ENCODE measurements around the gene DUSP23.

The DUSP23 gene

GRCh38 chr1:159815926-159816325 is 35.2 kb downstream of the DUSP23 start:
- no peaks in the 10 kb centered on the region for H3K36me3 ChIP-seq (ENCODE audit: low read length)

GRCh38 chr1:159817276-159818041 is 36.7 kb downstream of the DUSP23 start:
- H4K20me1 ChIP-seq (ENCODE audit: low read depth, low read length) = no peaks in the 10 kb centered on the region
- no peak overlapping the region for H2AFZ ChIP-seq (ENCODE audit: low read depth, low read length, severe bottlenecking)
- no peaks in the 10 kb centered on the region for H3K36me3 ChIP-seq (ENCODE audit: low read length)
- no peak overlapping the region for H3K4me3 ChIP-seq (ENCODE audit: insufficient read depth, low read length, poor library complexity, severe bottlenecking)
- no peak overlapping the region for H3K9ac ChIP-seq (ENCODE audit: low read length)
- no peak for TF ChIP-seq EZH2phosphoT487 (conservative IDR thresholded peaks at IDR 0.05; ENCODE audit: low read length)
- TF ChIP-seq CTCF (IDR thresholded peaks at IDR 0.05; ENCODE audit: insufficient read depth, low read length, poor library complexity, severe bottlenecking) = no peak
- H3K4me2 ChIP-seq (ENCODE audit: low read depth, low read length, poor library complexity, severe bottlenecking) = no peak overlapping the region
- no peaks in the 10 kb centered on the region for H3K79me2 ChIP-seq (ENCODE audit: insufficient read depth, low read length)
- no peaks in the 10 kb centered on the region for H3K9me3 ChIP-seq (ENCODE audit: insufficient read depth, low read length)
- H3K27me3 ChIP-seq (ENCODE audit: low read length) = no peaks in the 10 kb centered on the region
- H3K27ac ChIP-seq (ENCODE audit: low read depth, low read length) = no peak overlapping the region
- H3F3A ChIP-seq (ENCODE audit: insufficient read depth) = no peaks in the 10 kb centered on the region
- no peaks in the 10 kb centered on the region for H3K9me2 ChIP-seq (replicated peaks; ENCODE audit: insufficient read depth, low read length)

More at GRCh38 chr1:159815926-159816325, 35.2 kb downstream of the DUSP23 start:
- Histone ChIP-seq H3K4me2 (ENCODE audit: low read depth, low read length, poor library complexity, severe bottlenecking) (no peak overlapping the region), H3K9me2 (replicated peaks; ENCODE audit: insufficient read depth, low read length) (no peaks in the 10 kb centered on the region), H3K27ac (ENCODE audit: low read depth, low read length) (no peak overlapping the region), H3K4me3 (ENCODE audit: insufficient read depth, low read length, poor library complexity, severe bottlenecking) (no peak overlapping the region), H3K79me2 (ENCODE audit: insufficient read depth, low read length) (no peaks in the 10 kb centered on the region), H3K27me3 (ENCODE audit: low read length) (no peaks in the 10 kb centered on the region), H3K9me3 (ENCODE audit: insufficient read depth, low read length) (no peaks in the 10 kb centered on the region), H3K9ac (ENCODE audit: low read length) (no peak overlapping the region), H3F3A (ENCODE audit: insufficient read depth) (no peaks in the 10 kb centered on the region), H4K20me1 (ENCODE audit: low read depth, low read length) (no peaks in the 10 kb centered on the region), H2AFZ (ENCODE audit: low read depth, low read length, severe bottlenecking) (no peak overlapping the region)
- TF ChIP-seq CTCF (IDR thresholded peaks at IDR 0.05; ENCODE audit: insufficient read depth, low read length, poor library complexity, severe bottlenecking) (no peak), EZH2phosphoT487 (conservative IDR thresholded peaks at IDR 0.05; ENCODE audit: low read length) (no peak)

- Histone ChIP-seq H3K27me3 (ENCODE audit: low read length) (no peaks in the 10 kb centered on the region), H3K9ac (ENCODE audit: low read length) (no peak overlapping the region), H3F3A (ENCODE audit: insufficient read depth) (no peaks in the 10 kb centered on the region), H3K9me3 (ENCODE audit: insufficient read depth, low read length) (no peaks in the 10 kb centered on the region), H3K79me2 (ENCODE audit: insufficient read depth, low read length) (no peaks in the 10 kb centered on the region), H2AFZ (ENCODE audit: low read depth, low read length, severe bottlenecking) (no peak overlapping the region), H3K27ac (ENCODE audit: low read depth, low read length) (no peak overlapping the region), H3K9me2 (replicated peaks; ENCODE audit: insufficient read depth, low read length) (no peaks in the 10 kb centered on the region), H3K4me2 (ENCODE audit: low read depth, low read length, poor library complexity, severe bottlenecking) (no peak overlapping the region), H4K20me1 (ENCODE audit: low read depth, low read length) (no peaks in the 10 kb centered on the region), H3K4me3 (ENCODE audit: insufficient read depth, low read length, poor library complexity, severe bottlenecking) (no peak overlapping the region), H3K36me3 (ENCODE audit: low read length) (no peaks in the 10 kb centered on the region)
- no peak for TF ChIP-seq CTCF (IDR thresholded peaks at IDR 0.05; ENCODE audit: insufficient read depth, low read length, poor library complexity, severe bottlenecking)
- no peak for TF ChIP-seq EZH2phosphoT487 (conservative IDR thresholded peaks at IDR 0.05; ENCODE audit: low read length)
Observed at GRCh38 chr1:159821171-159821867, 40.6 kb downstream of the DUSP23 start.
